Tibial nerve (tissue), 4 donors: ENCODE data around the gene C6orf52.

ENCODE experiments used
- CTCF ChIP-seq, 5 experiments: fragments of 200-600 bp in 3 of 5; fragments of 450-650 bp in 2 of 5; sonication (generic) in 3 of 5; IDR thresholded peaks; one replicate each; pipeline ENCODE4 v1.5.1; 2016 to 2019; ENCODE audit warnings: antibody characterized with exemption in 5 of 5, mild to moderate bottlenecking in 3 of 5, moderate library complexity in 2 of 5
- EP300 ChIP-seq, 2 donors: sonication (generic); formaldehyde crosslinking; IDR thresholded peaks; one replicate each; pipeline ENCODE4 v1.6.1; 2017; ENCODE audit warnings: antibody characterized with exemption in 2 of 2, mild to moderate bottlenecking in 1 of 2
- POLR2A ChIP-seq, 2 donors: fragments of 450-650 bp; IDR thresholded peaks; one replicate each; pipeline ENCODE4 v1.6.1; 2017; ENCODE audit warnings: antibody characterized with exemption in 2 of 2, mild to moderate bottlenecking in 2 of 2, moderate library complexity in 2 of 2

GRCh38 chr6:10696655-10697054, 2.2 kb upstream of the C6orf52 start:
- TF ChIP-seq CTCF (IDR thresholded peaks at IDR 0.05) (no peak), POLR2A (IDR thresholded peaks at IDR 0.05) (no peak), EP300 (IDR thresholded peaks at IDR 0.05) (no peak)
